Glomerular endothelial cell (primary cell): Measurements from ENCODE around the gene CD320. TPM values are rescaled to one million over a fixed set of nuclear protein-coding genes. Genes with fewer than 3 reads are reported as not detected.

Experiments used
- DNase-seq: peaks from one replicate; pipeline ENCODE4 v3.0.0-alpha.2; 2011; ENCODE audit warnings: low read depth, low spot score; ENCODE audit errors: extremely low read depth
- total RNA-seq: library from RNA; depleted of rRNA; stranded (reverse); fragments of >200 nt; gene quantifications from 2 replicates; pipeline ENCODE4 v1.2.3, GENCODE V29; 2015

CD320 gene
- total RNA-seq, 1 donor from 2014 or later = 120 TPM

- no peak for DNase-seq
Measured at GRCh38 chr19:8255426-8256125, 52.6 kb downstream of the CD320 start.

DNA sequence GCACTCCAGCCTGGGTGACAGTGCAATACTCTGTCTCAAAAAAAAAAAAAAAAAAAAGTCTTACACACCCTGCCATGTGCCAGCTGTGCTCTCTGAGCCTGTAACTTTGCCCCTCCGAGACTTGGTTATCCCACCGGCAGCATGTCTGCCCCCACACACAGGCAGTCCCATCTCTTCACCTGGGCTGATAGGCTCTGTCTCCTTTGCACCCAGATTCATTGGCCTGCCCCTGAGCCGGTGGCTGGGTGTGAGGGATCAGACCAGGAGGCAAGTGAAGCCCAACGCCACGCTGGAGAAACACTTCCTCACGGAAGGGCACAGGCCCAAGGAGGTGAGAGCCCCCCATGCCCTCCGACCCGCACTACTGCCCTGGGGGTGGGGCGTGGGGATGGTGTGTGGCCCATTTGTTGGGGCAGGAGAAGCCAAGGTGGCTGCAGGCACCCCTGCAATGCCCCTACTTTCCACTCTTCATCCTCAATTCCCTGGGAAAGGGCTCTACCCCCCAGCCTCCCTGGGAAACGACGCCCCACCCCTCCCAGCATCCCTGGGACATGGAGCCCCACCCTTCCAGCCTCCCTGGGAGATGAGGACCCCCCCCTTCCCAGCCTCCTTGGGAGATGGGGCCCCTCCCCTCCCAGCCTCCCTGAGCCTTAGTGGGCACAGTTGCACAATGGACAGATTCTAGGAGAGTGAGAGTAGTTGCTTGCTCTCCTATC, 53.7 kb downstream of the CD320 start:
- DNase-seq = no peak

- DNase-seq = no peak
Measured at GRCh38 chr19:8253678-8254077, 54.5 kb downstream of the CD320 start.

DNA sequence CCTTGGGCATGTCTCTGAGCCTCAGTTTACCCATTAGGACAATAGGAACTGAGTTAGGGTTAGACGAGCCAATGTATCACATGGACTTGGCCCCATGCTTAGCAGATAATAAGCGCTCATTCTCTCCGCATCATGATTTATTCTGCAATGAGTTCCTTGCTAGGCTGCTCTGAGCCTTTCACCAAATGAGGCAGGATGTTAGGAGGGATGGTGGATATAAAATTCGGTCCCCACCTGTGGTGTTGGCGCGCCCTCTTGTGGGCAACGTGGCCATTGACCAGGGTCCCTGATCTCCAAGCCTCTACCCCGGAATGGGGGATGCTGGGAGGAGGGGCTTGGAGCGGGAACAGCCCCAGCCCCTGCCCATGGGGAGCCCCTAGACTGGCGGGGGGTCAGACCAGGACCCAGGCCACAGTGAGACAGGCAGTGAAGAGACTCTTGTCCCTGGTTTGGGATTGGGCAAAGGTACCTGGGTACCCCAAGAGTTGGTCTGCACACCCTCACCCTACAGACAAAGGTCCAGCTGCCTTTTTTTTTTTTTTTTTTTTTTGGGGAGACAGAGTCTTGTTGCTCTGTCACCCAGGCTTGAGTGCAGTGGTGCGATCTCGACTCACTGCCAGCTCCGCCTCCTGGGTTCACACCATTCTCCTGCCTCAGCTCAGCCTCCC, 55.1 kb downstream of the CD320 start:
- no peak for DNase-seq

Other genes starting within 250 kb of the CD320 start
- gene FBN3, start 158.8 kb downstream of the CD320 start, total RNA-seq = not detected in 2 replicates
- 29.0 and 29.3 TPM in 2 replicates for gene CERS4, start 99.0 kb downstream of the CD320 start, total RNA-seq
- gene NDUFA7, start 13.0 kb upstream of the CD320 start, total RNA-seq = 56.3 and 58.9 TPM in 2 replicates
- 365 and 392 TPM in 2 replicates for gene RPS28, start 13.1 kb upstream of the CD320 start, total RNA-seq
- gene KANK3, start 34.9 kb upstream of the CD320 start, total RNA-seq = 120 and 190 TPM in 2 replicates
- gene ANGPTL4, start 55.8 kb upstream of the CD320 start, total RNA-seq = 124 and 137 TPM in 2 replicates
- gene RAB11B, start 82.0 kb upstream of the CD320 start, total RNA-seq = 46.3 and 71.9 TPM in 2 replicates
- 254 and 324 TPM in 2 replicates for gene MARCHF2, start 104.9 kb upstream of the CD320 start, total RNA-seq
- gene HNRNPM, start 136.6 kb upstream of the CD320 start, total RNA-seq = 71.3 and 136 TPM in 2 replicates
- not detected in 2 replicates for gene PRAM1, start 194.3 kb upstream of the CD320 start, total RNA-seq
- gene ZNF414, start 205.8 kb upstream of the CD320 start, total RNA-seq = 17.0 and 23.0 TPM in 2 replicates